ENCODE data around the gene LRRFIP1.

Gene LRRFIP1

DNA sequence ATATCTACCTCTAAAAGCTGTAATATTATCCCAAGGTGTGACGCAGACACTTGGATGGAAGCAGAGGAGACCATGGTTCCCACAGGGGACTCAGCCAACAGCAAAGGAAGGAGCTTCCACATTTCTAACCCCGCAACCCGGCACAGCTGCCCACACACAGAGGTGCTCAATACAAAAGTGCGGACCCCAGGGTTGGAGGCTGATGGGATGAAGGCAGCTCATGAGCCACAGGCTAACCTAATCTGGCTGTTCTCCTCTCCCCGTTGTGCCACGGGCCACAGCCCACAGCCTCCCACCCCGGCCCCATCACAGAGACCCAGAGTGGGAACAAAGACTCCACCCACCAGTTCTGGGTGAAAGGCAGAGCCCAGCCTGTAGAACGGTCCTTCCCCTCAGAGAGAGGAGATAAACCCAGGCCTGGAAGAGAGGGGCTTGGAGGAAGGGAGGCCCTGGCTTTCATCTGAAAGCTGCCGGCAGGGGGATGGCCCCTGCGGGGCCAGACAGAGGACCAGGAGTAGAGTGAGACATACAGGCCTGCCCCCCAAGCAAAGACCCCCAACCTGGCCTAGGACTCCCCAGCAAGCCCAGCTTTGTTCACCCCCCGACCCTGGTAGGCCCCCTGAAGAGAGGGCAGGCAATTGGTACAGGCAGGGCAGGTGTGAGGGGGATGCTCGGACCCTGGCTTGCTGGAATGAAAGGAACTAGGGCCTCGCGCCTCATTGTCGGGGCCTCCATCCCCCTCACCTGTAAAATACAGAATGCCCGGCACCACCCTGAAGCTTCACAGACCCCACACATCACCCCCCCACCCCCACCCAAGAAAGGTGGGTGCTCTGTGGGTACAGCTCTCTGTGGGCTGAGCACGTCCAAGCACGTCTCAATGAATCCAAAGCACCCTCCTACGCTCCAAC lies 43.7 kb upstream of the LRRFIP1 start:
- Histone ChIP-seq H3K4me1 (ENCODE audit: insufficient read depth, poor library complexity, severe bottlenecking) (no peaks in the 10 kb centered on the region), H3K27me3 (ENCODE audit: insufficient read depth, poor library complexity, severe bottlenecking) (no peaks in the 10 kb centered on the region), H3K36me3 (ENCODE audit: low read depth) (no peaks in the 10 kb centered on the region), H3K4me3 (ENCODE audit: severe bottlenecking) (no peak overlapping the region), H3K27ac (ENCODE audit: poor library complexity, severe bottlenecking) (no peak overlapping the region), H3K9me3 (ENCODE audit: severe bottlenecking) (no peaks in the 10 kb centered on the region)
- ATAC-seq (ENCODE audit: low read depth) (no peak), DNase-seq (ENCODE audit: low spot score) (no peak)
- TF ChIP-seq, protein P1, sequence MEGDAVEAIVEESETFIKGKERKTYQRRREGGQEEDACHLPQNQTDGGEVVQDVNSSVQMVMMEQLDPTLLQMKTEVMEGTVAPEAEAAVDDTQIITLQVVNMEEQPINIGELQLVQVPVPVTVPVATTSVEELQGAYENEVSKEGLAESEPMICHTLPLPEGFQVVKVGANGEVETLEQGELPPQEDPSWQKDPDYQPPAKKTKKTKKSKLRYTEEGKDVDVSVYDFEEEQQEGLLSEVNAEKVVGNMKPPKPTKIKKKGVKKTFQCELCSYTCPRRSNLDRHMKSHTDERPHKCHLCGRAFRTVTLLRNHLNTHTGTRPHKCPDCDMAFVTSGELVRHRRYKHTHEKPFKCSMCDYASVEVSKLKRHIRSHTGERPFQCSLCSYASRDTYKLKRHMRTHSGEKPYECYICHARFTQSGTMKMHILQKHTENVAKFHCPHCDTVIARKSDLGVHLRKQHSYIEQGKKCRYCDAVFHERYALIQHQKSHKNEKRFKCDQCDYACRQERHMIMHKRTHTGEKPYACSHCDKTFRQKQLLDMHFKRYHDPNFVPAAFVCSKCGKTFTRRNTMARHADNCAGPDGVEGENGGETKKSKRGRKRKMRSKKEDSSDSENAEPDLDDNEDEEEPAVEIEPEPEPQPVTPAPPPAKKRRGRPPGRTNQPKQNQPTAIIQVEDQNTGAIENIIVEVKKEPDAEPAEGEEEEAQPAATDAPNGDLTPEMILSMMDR (IDR thresholded peaks at IDR 0.05; ENCODE audit: poor library complexity, severe bottlenecking), result no peak

DNA sequence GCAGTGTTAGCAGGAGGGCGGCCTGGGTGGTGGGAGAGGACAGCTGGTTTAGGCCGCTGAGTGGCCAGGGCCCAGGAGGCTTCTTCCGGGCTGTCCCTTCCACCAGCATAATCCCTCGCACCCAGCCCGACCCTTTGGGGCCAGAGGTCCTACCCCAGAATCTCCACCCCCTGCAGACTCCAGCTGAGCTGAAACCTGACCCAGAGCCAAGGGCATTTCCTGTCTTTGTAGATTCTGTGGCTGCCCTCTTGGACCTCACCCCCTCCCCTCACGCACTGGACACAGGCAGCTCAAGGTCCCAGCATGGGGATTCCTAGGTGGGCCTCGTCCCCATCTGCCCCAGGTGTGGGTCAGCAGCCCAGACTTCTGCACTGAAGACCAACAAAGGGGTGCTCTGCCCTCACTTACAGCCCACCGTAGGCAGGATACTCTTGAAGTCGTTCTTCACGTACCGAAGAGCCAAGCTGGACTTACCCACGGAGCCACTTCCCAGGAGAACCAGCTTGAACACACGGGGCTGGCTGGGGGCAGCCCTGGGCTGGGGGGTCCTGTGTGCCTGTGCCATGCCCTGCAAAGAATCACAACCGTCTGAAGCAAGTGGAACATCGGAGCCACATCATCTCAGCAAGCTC lies 41.7 kb upstream of the LRRFIP1 start:
- TF ChIP-seq, protein P1 (IDR thresholded peaks at IDR 0.05; ENCODE audit: poor library complexity, severe bottlenecking), result no peak
- Histone ChIP-seq H3K4me1 (ENCODE audit: insufficient read depth, poor library complexity, severe bottlenecking) (peaks cover 4% of the 10 kb centered on the region), H3K9me3 (ENCODE audit: severe bottlenecking) (no peaks in the 10 kb centered on the region), H3K36me3 (ENCODE audit: low read depth) (no peaks in the 10 kb centered on the region), H3K4me3 (ENCODE audit: severe bottlenecking) (no peak overlapping the region), H3K27ac (ENCODE audit: poor library complexity, severe bottlenecking) (no peak overlapping the region), H3K27me3 (ENCODE audit: insufficient read depth, poor library complexity, severe bottlenecking) (no peaks in the 10 kb centered on the region)
- ATAC-seq (ENCODE audit: low read depth) (no peak), DNase-seq (ENCODE audit: low spot score) (no peak)

DNA sequence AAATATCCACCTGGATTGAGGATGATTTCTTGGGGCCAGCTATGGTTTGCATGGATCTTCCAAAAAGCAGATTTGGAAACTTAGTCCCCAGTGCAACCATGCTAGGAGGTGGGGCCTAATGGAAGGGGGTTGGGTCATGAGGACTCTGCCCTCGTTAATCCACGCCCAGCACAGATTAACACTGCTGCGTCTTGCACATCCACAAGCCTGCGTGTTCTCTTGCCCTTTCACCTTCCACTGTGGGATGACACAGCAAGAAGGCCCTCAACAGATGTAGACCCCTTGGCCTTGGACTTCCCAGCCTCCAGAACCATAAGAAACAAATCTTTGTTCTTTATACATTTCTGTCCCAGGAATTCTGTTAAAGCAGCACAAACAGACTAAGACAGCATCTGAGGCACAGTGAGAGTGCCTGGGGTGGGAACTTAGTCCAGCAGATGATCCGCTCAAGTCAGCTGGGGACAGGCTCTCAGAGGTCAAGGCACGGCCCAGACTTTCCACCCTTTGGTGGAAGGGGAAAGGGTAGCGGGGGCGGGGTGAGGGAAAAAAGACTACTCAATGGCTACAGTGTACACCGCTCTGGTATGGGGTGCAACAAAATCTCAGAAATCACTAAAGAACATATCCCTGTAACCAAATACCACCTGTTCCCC lies 39.2 kb upstream of the LRRFIP1 start:
- DNase-seq (ENCODE audit: low spot score), result no peak

DNA sequence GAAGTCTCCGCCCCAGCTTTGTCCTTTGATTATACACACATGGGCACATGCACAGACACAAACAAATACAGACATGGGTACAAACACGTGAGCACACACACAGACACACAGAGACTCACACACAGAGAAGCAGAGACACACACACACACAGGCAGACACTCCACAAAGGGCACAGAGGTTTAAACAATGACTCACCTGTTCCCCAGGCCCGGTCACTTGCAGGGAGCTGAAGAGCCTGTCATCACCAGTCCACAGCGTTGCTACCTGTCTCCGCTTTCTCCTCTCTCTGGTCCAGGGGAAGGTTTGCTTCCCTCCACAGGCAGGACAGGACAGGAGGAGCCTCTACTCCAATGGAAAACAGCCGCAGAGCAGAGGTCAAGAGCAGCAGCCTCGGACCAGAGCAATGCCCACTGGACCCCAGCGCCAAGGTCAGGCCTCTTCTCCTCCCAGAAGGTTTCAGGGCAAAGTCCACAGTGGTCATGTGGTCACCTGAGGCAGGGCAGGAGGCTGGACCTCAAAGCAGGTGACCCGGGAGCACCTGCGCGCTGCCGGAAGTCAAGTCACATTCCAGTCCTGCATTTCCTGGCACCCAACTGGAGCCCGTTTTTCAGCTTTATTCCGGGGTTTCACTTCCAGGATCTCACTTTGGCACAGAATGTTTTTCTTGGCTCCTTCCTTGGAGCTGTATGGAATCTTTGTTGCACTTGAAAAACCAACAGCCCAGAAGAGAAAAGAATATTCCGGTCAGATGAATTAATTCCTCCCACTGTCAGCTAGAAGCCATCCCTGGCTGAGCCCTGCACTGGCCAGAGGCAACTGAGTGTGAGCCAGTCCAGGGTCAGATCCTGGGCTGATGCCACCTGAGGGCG lies 36.9 kb upstream of the LRRFIP1 start, which contains the start of gene RAB17:
Gene RAB17, minus strand, starts transcription at position 463 of the 869 bp plus-strand sequence. CDS start 4,580 bp downstream, outside the sequence.
- Histone ChIP-seq H3K4me3 (ENCODE audit: severe bottlenecking) (peak within 1 kb of the TSS; percentile 13), H3K27ac (ENCODE audit: poor library complexity, severe bottlenecking) (peak within 1 kb of the TSS; percentile 57)
- TF ChIP-seq, protein P1 (IDR thresholded peaks at IDR 0.05; ENCODE audit: poor library complexity, severe bottlenecking), result no peak

More for the DNA sequence above, 39.2 kb upstream of the LRRFIP1 start:
- Histone ChIP-seq H3K9me3 (ENCODE audit: severe bottlenecking) (no peaks in the 10 kb centered on the region), H3K27ac (ENCODE audit: poor library complexity, severe bottlenecking) (no peak overlapping the region), H3K4me1 (ENCODE audit: insufficient read depth, poor library complexity, severe bottlenecking) (peaks cover 12% of the 10 kb centered on the region), H3K27me3 (ENCODE audit: insufficient read depth, poor library complexity, severe bottlenecking) (no peaks in the 10 kb centered on the region), H3K36me3 (ENCODE audit: low read depth) (no peaks in the 10 kb centered on the region), H3K4me3 (ENCODE audit: severe bottlenecking) (no peak overlapping the region)
- TF ChIP-seq, protein P1 (IDR thresholded peaks at IDR 0.05; ENCODE audit: poor library complexity, severe bottlenecking), result no peak
- no peak for ATAC-seq (ENCODE audit: low read depth)

More for the DNA sequence above, 36.9 kb upstream of the LRRFIP1 start, which contains the start of gene RAB17:
- peaks cover 12% of the 10 kb centered on the region for H3K4me1 ChIP-seq (ENCODE audit: insufficient read depth, poor library complexity, severe bottlenecking)
- peak; percentile 86 for ATAC-seq (ENCODE audit: low read depth)
- DNase-seq (ENCODE audit: low spot score), result no peak
- H3K36me3 ChIP-seq (ENCODE audit: low read depth), result no peaks in the 10 kb centered on the region
- no peaks in the 10 kb centered on the region for H3K9me3 ChIP-seq (ENCODE audit: severe bottlenecking)
- H3K27me3 ChIP-seq (ENCODE audit: insufficient read depth, poor library complexity, severe bottlenecking), result no peaks in the 10 kb centered on the region
